ENCODE results near the gene AQP9.

AQP9 gene

GRCh38 chr15:58141894-58142293, 3.7 kb downstream of the AQP9 start:
- DNase-seq, result no peak

DNA sequence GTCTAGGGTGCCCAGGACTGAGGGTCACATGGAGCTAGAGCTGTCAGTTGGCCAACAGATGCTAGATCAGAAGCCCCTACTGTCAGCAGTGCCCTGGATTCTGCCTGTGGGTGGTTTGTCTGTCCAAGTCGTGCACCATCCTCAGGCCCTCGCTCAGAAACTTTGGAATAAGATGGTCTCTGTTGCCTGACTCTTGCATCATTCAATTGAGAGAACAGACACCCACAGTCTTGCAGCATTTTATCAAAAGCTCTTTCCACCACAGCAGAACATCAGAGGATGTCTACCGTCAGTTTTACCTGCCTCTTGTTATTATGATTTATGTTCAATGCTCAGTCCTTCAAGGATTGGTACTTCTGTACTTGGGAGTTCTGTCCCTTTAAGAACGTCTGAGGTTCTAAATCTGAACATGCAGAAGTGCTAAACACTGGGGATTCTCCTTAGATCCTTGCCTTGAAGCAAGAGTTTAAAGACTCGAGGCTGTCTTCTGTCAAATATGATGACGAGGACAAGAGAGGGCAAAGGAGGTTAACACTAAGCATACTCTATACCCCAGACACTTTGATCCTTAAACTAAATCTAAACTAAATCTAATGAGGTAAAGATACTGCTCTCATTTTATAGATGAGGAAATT, 4.8 kb downstream of the AQP9 start:
- no peak for DNase-seq

DNA sequence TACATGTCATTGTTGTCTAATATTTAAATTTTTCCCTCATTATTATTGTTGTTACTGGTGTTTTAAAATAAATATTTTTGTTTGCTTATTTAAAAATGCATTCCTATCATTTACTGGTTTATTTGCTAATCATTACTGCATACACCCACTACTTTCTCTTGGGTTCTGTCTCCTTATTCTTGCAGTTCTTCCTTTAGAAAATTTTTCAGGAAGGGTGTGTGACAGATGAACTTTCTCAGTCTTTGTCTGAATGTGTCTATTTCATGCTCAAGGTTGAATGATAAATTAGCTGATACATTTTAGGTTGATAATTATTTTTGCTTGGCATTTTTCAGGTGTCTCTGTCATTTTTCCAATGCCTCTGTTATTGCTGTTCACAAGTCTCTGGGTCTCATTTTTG, 7.4 kb downstream of the AQP9 start:
- no peak for DNase-seq

DNA sequence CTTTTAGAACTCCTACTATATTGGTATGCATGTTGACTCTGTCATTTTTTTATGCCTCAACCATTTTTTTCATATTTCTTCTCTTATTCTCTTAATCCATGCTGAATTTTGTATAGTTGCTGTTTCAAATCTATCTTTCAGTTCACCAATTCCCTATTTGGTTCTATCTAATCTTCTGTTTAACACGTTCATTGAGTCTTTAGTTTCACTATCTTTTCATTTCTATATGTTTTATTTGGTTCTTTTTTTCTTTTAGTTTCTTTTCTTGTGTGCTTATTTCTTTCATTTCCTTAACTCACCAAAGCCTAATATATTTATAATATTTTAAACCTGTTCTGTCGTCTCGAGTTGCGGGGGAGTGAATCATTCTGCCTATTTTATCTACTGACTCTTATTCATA, 8.0 kb downstream of the AQP9 start:
- no peak for DNase-seq

DNA sequence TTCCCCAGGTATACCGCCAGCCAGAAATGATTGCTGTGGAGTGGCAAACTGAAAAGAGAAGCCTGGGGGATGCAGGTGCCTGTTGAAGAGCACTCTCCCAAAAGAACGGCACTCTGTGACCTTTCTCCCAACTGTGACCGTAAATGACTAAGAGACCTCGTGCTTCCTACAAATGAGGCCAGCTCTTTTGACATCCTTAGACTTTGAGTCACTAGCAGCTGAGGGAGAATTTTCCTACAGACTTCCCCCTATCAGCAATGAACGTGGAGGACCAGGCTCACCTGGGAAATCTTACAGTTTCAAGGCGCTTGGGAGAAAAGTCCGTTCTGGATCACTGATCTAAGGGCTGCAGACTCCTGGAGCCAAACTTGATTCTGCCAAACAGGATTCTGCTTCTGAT, 8.6 kb downstream of the AQP9 start:
- DNase-seq, result no peak

DNA sequence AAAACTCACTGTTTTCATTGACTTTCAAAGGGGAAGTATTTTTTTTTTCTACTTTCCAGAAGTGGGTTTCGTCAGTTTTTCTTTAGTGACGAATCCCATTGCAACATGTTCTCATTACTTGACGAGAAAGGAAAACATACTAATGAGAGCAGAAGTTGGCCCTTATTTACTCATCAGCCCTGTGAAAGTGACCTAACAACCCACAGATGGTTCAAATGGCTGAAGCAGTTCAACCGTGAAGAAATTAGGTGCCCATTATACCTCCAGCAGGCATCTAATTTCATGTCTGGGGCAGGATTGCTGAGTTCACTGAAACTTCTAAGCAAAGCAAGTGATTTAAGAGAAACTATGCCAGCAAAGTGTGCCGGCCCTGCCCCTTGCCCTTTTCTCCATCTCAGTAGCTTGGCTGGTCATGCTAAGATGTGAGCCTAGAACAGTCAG, 9.0 kb downstream of the AQP9 start:
- peak; percentile 23 to 30 for DNase-seq

DNA sequence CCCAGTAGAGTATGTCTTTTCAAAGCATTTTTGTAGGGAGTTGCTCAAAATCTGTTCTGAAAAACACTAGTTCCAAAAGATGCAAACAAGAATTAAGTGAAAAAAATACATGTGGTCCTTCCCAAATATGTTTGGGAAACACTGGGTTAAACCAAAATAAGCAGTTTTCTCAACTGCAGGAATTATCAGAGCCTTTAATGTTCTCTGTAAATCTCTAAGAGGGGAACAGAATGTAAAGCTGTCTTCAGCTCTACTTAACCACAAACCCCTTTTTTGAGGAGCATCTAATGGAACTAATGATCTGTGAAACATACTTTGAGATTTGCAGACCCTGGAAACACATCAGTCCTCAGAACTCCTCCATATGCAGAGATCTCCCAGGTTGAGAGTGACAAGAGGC, 9.9 kb downstream of the AQP9 start:
- DNase-seq, result no peak

GRCh38 chr15:58148633-58149445, 10.7 kb downstream of the AQP9 start:
- DNase-seq, result no peak

DNA sequence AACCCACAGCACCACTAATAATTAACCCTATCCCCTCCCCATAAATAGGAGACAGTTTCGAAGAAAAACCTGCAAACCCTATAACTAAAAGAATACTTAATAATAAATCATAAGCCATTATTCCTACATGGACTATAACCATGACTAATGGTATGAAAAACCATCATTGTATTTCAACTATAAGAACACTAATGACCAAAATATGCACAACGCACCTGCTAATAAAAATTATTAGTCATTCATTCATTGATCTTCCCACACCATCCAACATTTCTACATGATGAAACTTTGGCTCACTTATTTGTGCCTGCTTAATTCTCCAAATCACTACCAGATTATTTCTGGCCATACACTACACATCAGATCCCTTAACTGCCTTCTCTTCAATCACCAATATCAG, 16.6 kb downstream of the AQP9 start:
- no peak for DNase-seq

- no peak for DNase-seq
Observed at GRCh38 chr15:58159827-58160386, 21.7 kb downstream of the AQP9 start.

DNA sequence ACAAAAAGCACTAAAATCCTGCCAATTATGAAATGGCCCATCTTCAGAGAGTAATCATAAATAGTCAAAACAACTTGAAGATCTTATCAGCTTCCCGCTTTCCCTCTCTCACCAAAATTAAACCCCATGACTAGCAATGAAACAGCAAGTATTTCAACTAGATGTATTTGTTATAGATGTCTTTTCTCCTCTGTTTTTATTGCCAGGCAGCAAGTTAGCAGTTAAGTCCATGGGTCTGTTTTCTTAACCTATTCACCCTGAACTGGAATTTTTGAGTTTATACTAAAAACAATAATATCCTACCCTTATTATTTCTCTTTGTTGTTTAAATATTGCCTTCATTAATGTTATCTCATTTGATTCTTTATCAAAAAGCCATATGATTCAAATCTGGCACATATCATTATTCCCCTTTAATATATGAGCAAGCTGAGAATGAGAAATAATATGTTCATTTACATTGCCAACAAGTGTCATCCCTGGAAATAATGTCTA, 23.3 kb downstream of the AQP9 start:
- DNase-seq, result no peak

GRCh38 chr15:58163985-58164384, 25.8 kb downstream of the AQP9 start:
- no peak for DNase-seq

GRCh38 chr15:58164926-58165325, 26.7 kb downstream of the AQP9 start:
- DNase-seq, result no peak

DNA sequence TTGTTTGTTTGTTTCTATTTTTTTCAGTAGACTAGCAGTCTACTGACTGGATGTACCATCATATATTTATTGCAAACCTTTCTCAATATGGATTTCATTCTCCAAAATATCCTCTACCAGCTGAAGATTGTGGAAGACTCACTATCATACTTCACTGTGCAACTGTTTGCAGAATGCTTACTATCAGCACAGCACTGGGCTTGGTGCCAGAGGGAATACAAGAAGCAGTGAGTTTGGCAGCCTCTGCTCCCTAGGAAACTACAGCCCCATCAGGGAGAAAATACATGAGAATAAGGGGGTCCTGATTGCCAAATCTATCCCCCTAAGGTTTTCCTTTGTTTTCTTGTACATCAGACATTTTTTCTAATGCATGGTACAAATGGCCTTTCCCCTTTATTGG, 27.5 kb downstream of the AQP9 start:
- DNase-seq, result no peak

DNA sequence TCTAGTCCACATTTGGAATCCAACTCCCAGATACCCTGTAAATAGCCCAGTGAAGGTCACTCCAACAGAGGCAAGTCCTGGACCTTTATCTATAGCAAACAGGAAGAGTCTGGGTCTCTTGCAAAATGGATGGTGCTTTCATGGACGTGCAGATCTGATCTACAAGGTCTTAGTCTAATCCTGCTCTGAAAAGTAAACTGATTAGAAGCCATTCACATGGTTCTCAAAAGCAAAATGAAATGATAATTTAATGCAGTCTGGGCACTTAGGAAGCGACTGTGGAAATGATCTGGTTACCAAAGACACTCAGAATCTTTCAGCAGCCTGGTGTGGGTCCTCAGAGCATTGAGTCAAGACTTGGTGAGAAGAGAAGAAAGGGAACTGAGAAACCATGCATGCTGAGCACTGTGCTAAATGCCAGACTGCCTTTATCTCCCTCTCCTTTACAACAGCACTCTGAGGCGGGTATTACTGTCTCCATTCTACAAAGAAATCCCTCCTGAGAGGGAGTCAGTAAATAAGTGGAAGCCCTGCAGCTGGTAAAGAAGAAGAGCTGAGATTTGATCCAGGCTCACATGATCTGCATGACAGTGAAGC, 29.0 kb downstream of the AQP9 start:
- DNase-seq, result no peak

- DNase-seq, result no peak
Observed at GRCh38 chr15:58169934-58170333, 31.8 kb downstream of the AQP9 start.

GRCh38 chr15:58171476-58172061, 33.4 kb downstream of the AQP9 start:
- DNase-seq, result no peak

GRCh38 chr15:58174709-58175108, 36.5 kb downstream of the AQP9 start:
- no peak for DNase-seq

DNA sequence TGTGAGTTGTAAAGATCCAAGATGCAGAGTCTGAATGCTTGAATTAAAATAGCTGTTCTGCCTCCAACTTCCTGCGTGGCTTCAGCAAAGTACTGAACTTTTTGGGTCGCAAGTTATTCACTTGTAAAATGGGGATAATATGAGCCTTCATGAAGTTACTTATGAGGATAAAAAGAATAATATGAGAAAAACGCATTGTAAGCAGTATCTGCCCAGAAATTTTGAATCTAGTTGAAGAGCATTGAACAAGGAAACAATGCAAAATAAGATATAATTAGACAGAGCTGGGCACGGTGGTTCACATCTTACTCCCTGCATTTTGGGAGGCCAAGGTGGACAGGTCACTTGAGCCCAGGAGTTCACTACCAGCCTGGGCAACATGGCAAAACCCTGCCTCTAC, 37.8 kb downstream of the AQP9 start:
- no peak for DNase-seq

DNA sequence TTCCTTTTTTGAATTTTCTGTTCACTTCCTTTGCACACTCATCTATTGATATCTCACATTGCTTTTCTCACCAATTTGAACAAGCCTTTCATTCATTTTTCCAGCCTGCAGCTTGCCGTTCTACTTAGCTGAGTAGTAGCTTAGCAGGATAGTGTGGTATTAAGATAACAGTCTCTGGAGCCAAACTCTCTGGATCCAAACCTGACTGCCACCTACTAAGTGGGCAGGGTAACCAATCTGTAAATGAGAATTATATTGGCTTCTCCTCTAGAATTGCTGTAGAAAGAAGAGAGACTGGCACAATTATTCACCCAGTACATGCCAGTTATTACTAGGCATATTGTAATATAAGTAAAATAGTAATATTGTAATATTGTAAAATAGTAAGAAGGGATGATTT, 40.5 kb downstream of the AQP9 start:
- no peak for DNase-seq

- DNase-seq, result no peak
Observed at GRCh38 chr15:58179206-58179605, 41.0 kb downstream of the AQP9 start.

GRCh38 chr15:58179741-58180381, 41.7 kb downstream of the AQP9 start:
- no peak for DNase-seq

Measured in Kasumi-1 (cell line).